H1 (cell line): ENCODE results near the gene FAM210A.

Experiments
- CTBP2 ChIP-seq: IDR thresholded peaks from 2 replicates; pipeline ENCODE4 v1.7.0; 2011; ENCODE audit warnings: borderline replicate concordance, mild to moderate bottlenecking, moderate library complexity, mixed read lengths, low read length; ENCODE audit not compliant: insufficient read depth, insufficient read length
- POLR2A ChIP-seq, 2 experiments: IDR thresholded peaks; 1 replicate in 1 of 2; 2 replicates in 1 of 2; pipeline ENCODE4 v1.6.1; 2011; ENCODE audit warnings: low read depth in 2 of 2, low read length in 2 of 2, mild to moderate bottlenecking in 2 of 2; ENCODE audit errors: control extremely low read depth in 1 of 2
- POLR2AphosphoS5 ChIP-seq: IDR thresholded peaks from 2 replicates; pipeline ENCODE4 v1.6.1; 2011; ENCODE audit warnings: low read depth, low read length
- RAD21 ChIP-seq, 2 experiments: IDR thresholded peaks in 1 of 2; conservative IDR thresholded peaks in 1 of 2; 2 replicates each; pipeline ENCODE4 v1.6.1; 2011; ENCODE audit warnings: low read depth in 2 of 2, low read length in 2 of 2, improper control_type of control experiment in 1 of 2, inconsistent platforms in 1 of 2, mild to moderate bottlenecking in 1 of 2, moderate library complexity in 1 of 2
- SP1 ChIP-seq: IDR thresholded peaks from 2 replicates; pipeline ENCODE4 v1.6.1; 2011; ENCODE audit warnings: low read depth, low read length

GRCh38 chr18:13646633-13647032 lies 79.7 kb downstream of the FAM210A start:
- TF ChIP-seq SP1 (no peak), CTBP2 (no peak), RAD21 (IDR thresholded peaks at IDR 0.05 in 1 of 2, conservative IDR thresholded peaks at IDR 0.05 in 1 of 2; ENCODE audit: low read depth in 2 of 2, low read length in 2 of 2) (no peak), POLR2AphosphoS5 (no peak), POLR2A (IDR thresholded peaks at IDR 0.05; ENCODE audit: control extremely low read depth in 1 of 2, low read depth in 2 of 2, low read length in 2 of 2) (no peak)
